DMS 273 (cell line): ENCODE data around the gene AK1.
A peak's percentile ranks its signal among the peaks of the same experiment; 100 is the strongest.

Source experiments
- DNase-seq: peaks from one replicate; lab custom pipeline; 2025; ENCODE audit not compliant: unreplicated experiment; lab: John Stamatoyannopoulos, UW

AK1 gene

DNA sequence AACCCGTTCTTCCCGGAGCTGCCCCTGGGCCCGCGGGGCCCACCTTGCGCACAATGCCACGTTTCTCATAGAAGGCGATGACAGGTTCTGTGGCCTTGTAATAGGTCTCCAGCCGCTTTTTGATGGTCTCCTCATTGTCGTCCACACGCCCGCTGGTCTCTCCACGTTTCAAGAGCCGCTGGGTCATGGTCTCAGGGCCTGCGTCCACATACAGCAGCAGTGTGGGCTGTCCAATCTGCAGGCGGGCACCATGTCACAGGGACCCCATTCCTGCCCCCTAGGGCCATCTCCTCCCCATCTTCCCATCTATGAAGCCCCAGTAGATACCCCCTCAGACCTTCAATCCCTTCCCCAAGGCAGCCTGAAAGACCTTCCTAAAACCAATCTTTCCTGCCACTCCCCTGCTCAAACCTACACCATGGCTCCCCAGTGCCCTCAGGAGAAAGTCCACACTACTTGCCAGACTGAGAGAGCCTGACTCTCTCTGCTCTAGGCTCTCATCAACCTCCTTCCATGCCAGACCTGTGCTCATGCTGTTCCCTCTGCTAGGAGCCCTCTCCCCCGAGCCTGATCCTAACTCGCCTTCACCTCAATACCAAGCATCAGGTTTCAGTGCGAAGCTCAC, 9.1 kb downstream of the AK1 start:
- no peak for DNase-seq

DNA sequence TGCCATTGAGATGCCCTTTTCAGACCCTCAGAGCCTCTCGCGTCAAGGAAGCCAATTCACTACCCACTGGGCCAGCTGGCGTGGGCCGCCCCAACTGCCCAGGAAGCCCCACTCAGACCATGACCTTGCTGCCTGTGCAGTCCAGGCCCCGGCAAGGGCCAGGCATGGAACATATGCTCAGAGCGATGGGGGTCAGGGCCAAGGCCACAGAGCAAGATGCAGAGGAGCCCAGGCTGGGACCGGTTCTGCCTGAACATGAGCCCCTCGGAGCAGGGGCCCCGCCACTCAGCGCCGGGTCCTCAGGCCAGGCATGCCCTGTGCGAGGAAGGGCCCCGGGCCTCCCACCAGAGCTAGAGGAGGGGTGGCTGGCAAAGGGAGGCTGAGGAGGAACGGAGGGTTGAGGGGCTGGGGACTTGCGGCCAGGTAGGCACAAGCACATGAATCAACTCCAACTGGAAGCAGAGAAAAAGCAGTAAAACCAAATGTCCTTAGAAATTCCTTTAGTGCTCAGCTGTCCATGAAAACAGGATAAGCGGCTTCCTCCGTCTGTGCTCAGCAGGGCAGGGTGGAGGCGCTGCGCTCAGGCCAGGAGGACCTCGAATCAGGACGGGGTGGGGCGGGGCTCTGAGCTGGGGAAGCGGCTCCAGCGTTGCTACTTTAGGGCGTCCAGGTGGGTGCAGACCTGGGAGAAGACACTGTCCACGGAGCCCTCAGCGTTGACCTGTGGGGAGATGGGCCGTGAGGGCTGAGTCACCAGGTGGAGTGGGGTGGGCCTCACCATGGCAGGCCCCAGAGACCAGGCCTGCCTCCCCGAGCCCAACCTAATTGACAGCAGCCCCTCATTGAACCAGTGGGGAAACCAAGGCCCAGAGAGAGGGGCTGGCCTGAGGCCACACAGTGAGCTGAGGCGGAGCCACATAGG, 9.9 kb downstream of the AK1 start:
- DNase-seq = no peak

DNA sequence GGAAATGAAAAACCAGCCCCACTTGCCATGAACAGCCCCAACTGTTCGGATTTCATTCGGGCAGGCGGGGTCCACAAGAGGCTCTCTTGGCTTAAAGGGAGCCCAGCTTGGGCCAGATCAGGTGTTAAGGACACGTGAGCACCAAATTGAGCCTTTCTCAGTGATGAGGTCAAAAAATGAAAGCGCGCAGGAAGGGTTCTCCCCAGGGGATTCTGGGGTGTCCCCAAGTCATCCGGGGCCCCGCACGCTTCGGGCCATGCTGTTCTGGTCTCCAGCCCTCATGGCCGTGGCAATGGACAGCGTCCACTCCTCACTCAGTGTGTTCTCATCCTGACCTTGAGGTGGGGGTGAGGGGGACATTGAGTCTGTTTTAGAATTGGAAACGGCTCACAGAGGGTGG, 10.9 kb downstream of the AK1 start:
- DNase-seq = no peak

DNA sequence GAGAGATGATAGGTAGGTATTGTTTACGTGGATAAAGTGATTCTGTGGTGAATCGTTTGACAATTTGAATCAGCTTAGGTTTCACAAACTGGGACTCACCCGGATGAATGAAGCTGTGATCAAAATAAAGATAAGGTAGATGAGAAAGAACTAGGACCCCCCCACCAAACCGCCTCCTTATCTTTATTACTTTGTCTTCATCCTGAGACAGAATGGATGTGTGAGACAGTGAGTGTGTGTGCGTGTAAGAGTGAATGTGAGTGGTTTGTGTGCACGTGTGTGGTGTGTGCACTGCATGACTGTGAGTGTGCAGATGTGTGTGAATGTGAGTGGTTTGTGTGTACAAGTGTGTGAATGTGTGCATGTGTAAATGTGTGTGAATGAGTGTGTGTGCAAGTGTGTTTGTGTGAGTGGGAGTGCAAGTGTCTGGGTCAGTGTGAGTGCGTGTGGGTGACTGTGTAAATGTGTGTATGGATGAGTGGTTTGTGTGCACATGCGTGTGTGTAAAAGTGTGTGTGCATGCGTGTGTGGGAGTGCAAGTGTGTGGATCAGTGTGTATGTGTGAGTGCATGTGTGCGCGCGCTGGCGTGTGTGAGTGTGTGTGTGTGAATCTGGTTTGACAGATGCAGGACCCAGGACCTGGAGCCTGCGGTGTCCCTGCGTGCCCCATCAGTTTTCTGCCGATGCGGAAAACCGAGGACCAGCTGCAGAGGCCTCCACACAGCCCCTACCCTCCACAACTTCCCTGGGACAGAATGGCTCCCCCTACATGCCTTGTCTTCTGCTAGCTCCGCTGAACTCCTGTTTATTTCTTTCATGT, 11.6 kb downstream of the AK1 start:
- no peak for DNase-seq

DNA sequence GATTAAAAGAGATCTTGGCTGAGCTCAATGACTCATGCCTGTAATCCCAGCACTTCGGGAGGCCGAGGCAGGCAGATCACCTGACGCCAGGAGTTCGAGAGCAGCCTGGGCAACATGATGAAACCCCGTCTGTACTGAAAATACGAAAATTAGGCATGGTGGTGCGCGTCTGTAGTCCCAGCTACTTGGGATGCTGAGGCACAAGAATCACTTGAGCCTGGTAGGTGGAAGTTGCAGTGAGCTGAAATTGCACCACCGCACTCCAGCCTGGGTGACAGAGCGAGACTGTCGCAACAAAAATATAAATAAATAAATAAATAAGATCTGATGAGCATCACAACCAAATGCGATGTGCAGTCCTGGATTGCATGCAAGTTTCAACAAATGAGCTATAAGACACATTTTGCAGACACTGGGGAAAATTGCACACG, 14.3 kb downstream of the AK1 start:
- DNase-seq = no peak

DNA sequence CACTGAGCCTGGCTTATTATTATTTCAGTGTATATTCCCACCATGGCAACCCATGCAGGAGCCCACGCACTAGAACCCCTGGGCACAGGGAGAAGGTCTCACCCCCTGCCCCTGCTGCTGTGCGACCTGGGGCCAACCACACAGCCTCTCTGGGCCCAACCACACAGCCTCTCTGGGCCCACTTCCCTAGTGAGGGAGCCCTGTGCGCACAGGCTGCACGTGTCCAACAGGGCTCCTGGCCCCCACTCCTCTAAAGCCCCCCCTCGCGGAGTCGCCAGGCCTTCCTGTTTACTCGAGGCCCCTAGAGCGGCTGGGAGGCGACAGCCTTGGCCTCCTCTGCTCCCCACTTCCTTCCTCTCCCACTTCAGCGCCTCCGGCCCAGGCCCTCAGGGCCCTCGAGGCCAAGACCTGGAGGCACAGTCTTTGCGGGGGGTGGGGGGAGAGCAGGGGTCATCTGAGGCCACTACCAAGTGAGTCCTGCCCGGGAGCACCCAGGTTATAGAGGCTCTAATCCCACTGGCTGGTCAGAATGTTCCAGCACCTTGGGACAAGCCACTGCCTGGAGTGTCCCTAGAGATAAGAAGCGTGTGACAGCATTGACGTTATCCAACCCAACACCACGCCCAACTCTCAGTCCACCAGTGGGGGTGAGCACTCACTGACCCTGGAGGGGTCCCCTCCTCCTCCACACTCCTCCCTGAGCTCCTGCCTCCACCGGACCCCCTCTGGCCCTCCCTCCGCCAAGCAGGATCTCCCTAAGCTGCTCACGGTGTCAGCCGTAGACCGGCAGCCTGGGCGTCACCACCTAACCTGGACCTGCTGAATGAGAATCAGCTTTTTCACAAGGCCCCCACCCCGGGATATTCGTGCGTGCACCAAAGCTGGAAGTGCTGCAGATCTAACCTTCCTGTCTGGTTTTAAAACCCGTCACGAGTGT, 15.1 kb downstream of the AK1 start:
- DNase-seq = no peak

DNA sequence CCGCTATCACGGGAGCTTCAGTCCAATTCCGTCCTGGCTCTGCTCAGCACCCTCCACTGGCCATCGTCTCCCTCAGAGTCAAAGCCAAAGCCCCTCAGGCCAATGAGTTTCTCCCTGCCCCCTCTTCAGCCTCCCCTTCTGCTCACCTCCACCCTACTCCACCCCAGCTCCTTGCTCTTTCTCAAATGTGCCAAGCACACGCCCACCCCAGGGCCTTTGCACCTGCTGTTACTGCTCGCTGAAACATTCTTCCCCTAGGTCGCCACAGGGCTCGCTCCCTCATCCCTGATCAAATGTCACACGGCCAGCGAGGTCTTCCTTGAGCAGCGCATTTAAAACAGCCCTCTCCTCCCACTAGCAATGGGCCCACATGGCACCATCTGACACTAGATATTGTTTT, 16.7 kb downstream of the AK1 start:
- DNase-seq = no peak

DNA sequence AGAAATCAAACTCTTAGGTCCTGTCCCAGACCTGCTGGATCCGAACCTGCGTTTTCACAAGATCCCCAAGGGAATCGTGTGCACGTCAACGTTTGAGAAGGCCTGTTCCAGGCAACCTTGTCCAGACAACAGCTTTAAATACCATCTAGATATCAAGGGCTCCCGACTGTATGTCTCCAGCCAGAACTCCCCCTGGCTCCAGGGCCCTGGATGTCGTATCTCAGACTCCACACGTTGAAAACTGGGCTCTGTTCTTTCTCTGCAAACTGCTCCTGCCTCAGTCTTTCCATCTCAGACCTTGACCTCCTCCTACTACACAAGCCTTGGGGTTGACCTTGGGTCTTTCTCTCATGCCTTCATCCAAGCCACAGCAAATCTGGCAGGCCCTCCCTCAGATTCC, 17.2 kb downstream of the AK1 start:
- DNase-seq = no peak

DNA sequence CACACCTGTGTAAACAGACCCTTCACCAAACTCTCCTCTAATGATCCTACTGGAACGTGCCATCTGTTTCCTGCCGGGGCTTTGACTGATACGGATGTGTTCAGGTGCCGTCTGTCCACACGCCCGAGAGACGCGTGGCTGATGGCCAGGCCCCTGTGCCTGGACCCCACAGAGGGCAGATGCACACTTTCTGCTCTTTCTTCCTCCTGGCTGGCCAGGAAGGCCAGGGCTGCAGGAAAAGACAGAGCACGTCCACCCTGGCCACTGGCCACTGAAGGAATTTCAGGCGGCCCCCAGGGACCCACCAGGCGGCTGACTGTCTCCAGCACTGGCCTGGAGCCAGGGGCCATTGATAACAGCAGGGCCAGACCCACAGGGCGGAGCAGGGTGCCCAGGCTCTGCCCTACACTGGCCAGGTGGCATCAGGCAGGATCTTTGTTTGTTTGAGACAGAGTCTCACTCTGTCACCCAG, 19.4 kb downstream of the AK1 start:
- DNase-seq = peak; percentile 90

DNA sequence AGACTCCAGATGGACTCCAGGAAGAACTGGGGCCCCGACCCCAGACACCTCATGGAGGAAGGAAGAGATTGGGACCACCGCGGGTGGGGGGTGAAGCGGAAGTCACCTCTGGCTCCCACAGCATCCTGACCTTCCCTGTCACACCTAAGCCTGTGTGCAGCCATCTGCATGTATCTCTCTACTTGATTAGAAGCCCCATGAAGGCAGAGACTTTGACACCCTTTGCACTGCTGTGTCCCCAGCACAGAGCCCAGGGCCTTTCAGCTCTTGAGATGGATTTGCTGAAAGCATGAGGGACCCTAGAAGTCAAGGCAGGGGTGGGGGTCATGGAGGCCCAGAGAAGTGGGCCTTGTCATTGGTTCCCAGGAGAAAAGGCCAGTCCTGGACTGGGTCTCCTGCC, 20.2 kb downstream of the AK1 start:
- DNase-seq = no peak

DNA sequence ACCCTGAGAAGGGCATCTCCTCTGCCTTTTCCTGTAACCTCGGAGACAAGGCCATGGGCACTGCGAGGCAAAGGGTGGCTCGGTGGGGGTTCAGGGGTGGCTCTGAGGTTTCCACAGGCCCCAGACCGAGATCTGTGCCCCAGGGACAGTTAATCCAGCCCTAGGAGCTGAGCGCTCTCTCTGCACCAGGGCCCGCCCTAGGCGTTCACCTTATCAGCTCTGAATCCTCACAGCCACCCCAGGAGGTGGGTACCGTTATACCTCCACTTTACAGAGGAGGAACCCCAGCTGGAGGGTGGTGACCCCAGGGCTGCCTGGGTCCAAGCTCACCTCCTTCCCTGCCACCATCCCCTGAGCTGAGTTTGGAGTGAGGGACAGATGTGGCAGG, 20.8 kb downstream of the AK1 start:
- DNase-seq = no peak

DNA sequence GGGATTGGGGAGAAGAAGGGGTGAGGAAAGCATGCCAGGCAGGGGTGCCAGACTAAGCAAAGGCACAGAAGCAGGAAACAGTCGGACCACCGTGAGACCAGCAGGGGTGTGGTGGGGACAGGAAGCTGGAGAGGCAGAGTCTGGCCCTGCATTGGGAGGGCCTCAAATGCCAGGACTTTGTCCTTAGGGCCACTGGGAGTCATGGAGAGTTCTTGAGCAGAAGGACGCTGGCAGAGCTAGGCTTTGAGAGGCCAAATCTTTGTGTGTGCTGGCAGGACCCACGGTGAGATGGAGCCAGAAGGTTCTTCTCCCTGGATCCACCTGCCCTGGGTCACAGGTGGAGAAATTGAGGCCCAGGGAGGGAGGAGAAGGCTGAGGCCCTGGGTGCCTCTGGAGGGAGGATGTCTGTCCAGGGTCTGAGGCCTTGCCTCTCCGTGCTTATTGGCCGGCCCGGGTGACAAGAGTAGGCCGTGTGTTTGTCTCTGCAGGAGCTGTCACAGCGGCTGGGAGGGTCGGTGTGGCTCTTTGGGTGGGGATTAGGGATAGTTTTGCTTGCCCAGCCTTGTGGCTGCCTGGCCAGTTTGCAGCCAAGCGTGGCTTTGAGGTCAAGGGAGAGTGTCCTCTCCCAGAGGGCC, 21.3 kb downstream of the AK1 start:
- no peak for DNase-seq

DNA sequence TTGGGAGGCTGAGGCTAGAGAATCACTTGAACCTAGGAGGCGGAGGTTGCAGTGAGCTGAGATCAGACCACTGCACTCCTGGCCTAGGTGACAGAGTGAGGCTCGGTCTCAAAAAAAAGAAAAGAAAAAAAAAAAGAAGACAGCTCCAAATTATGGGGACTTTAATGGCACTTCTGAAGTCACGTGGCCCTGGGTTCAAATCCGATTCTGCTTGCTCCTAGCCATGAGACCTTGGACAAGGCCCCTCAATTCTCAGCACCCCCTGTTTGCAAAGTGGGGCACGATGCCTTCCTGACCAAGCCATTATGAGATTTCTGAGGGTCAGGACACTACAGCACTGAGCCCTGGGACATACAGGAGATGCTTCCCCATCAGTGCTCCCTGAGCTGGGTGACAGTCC, 22.0 kb downstream of the AK1 start:
- no peak for DNase-seq

DNA sequence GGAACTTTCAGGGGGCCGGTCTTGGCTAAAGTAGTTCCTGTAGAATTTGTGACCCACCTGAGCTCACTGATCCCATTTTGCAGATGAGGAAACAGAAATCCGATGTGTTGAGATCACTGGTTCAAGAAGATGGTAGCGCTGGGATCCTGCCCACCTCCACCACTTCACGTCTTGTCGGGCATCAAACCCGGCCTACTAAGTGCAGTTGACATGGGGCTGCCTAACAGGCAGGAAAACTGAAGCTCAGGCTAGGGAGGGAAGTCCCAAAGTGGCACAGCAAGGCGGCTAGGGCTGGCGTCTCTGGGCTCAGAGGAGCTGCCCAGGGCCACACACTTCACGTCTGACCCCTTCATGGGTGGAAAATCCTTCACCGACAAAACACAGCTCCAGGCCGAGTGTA, 22.5 kb downstream of the AK1 start:
- DNase-seq = no peak

DNA sequence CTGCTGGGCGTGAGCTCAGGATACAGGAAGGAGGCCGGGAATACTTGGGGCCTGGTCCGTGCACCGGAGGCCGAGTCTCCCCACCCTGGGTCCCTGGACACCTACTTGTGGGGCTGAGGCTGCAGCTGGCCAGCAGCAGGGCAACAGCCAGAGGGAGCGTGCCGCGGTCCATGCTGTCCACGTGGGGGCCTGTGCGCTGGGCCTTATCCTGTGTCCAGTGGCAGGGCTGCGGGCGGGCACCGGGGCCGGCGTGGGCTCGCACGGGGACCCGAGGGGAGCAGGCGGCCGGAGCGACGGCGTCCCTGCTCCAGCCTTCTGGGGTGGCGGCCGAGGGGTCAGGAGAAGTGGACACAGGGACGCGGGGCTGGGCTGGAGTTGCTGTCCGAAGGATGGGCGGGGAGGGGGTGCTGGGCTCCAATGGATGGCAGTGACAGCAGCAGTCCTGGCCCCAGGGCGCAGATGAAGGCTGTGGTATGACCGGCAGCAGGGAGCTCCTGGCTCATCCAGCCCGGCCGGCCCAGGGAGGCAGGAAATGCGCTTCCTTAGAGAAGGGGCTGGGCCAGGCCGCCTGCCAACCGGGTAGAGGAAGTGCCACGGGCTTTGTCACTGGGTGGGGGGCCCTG, 23.2 kb downstream of the AK1 start, which contains the start of gene ENG:
Gene ENG (minus strand): TSS at position 475 of the 623 bp plus-strand sequence. CDS start 303 bp downstream, at position 172.
- DNase-seq = peak; percentile 25

DNA sequence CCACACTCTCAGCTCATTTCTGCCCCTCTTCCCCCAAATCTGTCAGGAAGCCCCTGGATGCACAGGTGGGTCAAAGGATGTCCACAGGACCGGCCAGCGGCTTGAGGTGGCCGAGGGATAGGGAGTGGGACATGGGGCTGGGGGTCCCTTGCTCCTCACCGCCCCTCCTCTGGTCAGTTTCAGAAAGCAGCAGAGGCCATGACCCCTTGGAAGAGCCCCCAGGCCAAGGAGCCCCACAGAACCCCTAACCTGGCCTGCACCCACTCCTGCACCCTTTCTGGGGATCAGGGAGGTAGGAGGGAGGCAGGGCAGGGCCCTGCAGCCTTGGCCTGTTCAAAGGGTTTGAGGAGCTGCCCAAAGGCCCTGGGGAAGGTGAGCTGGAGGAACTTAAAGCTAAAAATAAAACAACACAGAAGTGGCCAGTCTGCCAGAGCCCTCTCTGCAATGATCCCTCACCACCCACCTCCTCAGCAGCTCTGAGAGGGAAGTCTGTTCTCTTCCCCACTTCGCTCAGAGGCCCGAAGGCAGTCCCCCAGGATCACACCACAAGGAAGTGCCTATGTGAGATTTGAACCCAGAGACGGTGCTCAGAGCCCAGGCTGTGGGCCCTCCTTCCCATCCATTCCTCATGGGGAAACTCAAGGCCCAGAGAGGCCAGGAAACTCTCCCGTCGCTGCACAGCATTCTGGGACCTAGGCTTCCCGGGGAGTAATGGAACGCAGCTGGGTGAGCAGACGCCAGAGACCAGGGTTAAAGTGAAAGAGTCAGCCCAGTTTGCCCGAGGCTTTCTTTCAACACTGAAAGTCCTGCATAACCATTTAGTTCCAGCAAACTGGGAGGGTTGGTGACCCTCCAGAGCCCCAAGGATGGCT, 23.9 kb downstream of the AK1 start:
- DNase-seq = no peak

DNA sequence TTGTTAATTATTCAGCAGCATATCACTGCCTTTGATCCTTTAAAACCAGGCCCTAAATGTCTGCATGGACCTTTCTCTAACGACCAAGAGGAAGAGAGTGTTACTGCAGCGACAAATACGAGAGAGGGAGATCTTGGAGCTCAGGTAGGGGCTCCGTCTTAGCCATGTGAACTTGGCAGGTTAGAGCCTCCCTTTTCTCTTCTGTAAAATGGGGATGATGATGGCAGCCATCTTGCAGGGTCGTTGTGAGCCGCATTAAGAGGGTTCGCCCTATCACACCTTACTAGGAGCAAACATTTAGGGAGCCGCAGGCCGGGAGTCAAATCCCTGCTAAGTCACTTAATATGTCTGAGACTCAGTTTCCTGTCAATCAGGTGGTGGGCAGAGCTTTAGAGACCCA, 24.6 kb downstream of the AK1 start:
- DNase-seq = no peak

DNA sequence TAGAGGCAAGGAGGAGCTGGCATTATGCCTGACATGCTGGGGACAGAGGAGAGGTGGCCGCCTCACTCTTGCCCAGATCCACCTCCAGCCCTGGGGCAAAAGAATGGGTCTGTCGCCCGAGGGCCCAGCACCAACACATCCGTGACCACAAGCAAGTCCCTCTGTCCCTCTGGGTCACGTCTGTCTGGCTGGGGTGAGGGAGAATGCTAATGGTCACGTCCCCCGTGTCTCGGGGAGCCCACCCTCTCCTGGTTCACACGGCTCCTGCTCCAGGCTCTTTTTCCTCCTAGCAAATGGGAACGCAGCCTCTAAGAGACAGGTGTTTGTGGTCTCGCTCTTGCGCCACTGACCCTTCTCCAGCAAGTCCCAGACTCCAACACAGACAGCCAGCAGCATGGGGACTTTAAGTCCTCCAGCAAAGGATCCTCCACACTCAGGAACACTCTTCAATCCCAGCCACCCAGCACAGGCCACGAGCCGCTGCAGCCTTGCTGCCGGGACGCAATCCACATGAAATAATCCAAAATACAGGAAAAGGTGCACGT, 27.1 kb downstream of the AK1 start:
- no peak for DNase-seq
